WI38 (cell line): ENCODE data around the gene CEP170B.

Source experiments
- H3K4me3 ChIP-seq: 2 replicates; pipeline ENCODE4 v1.5.1; 2011; ENCODE audit warnings: low read depth, mild to moderate bottlenecking, control low read depth, low read length
- TF ChIP-seq, protein P1 (sequence below): IDR thresholded peaks from 2 replicates; pipeline ENCODE4 v1.5.1; 2012; ENCODE audit warnings: low read depth, mild to moderate bottlenecking, control low read depth, low read length

Gene CEP170B

DNA sequence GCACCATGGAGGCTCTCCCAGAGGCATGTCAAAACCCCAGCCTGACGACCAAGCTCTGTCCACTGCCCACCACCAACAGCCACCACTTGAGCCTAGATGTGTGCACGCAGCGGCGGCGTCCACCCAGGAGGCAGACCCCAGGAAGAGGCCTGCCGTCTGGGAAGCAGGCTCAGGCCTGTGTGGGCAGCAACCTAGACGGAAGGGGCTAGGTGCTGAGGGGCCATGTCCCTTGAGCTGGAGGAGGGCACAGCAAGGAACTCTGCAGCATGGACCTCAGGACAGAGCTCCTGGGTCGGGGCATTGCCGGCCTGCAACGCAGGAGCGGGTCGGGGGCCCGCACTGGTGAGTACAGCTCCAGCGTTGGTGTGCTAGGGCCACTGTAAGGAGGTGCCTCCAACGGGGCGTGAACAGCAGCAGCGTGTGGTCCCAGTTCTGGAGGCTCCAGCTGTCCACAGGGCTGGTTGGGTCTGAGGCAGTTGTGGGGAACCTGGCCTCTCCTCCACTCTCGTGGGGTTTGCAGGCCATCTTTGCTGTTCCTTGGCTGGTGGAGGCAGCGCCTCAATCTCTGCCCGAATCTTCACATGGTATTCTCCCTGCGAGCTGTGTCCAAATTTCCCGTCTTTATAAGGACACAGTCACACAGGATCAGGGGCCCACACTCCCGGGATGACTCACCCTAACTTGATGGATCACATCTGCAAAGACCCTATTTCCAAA lies 43.7 kb upstream of the CEP170B start:
- TF ChIP-seq, protein P1, sequence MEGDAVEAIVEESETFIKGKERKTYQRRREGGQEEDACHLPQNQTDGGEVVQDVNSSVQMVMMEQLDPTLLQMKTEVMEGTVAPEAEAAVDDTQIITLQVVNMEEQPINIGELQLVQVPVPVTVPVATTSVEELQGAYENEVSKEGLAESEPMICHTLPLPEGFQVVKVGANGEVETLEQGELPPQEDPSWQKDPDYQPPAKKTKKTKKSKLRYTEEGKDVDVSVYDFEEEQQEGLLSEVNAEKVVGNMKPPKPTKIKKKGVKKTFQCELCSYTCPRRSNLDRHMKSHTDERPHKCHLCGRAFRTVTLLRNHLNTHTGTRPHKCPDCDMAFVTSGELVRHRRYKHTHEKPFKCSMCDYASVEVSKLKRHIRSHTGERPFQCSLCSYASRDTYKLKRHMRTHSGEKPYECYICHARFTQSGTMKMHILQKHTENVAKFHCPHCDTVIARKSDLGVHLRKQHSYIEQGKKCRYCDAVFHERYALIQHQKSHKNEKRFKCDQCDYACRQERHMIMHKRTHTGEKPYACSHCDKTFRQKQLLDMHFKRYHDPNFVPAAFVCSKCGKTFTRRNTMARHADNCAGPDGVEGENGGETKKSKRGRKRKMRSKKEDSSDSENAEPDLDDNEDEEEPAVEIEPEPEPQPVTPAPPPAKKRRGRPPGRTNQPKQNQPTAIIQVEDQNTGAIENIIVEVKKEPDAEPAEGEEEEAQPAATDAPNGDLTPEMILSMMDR, result no peak
- H3K4me3 ChIP-seq, result no peak overlapping the region

DNA sequence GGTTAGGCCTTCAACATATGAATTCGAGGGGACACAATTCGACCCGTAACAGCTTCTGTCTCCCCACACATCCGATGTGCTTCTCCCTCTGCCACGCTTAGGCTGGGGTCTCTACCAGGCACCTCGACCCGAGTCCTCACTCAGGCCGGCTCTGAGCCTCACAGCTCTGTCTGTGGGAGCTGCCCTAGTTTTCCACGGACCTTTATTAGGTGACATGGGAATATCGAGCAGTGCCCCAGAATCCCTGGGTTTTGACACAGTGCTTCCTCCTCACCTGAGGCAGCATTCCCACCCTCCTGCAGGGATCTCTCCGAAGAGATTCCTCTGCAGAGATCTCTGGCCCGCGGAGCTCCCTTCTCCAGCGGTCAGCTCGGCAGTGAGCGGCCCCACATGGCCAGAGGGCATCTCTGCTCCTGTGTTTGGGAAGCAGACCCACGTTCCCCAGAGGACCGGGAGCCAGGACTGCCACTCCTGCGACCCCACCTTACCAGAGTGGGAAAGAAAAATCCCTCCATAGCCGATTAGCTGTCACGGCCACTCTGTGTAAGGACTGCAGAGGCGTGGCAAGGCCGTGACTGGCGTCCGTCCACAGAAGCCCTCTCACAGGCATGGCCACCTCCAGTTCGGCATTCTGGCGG lies 43.0 kb upstream of the CEP170B start:
- H3K4me3 ChIP-seq, result no peak overlapping the region
- TF ChIP-seq, protein P1, result no peak

- H3K4me3 ChIP-seq, result no peak overlapping the region
- TF ChIP-seq, protein P1, result no peak
These were observed 42.0 kb upstream of the CEP170B start for GRCh38 chr14:104822821-104823615.

DNA sequence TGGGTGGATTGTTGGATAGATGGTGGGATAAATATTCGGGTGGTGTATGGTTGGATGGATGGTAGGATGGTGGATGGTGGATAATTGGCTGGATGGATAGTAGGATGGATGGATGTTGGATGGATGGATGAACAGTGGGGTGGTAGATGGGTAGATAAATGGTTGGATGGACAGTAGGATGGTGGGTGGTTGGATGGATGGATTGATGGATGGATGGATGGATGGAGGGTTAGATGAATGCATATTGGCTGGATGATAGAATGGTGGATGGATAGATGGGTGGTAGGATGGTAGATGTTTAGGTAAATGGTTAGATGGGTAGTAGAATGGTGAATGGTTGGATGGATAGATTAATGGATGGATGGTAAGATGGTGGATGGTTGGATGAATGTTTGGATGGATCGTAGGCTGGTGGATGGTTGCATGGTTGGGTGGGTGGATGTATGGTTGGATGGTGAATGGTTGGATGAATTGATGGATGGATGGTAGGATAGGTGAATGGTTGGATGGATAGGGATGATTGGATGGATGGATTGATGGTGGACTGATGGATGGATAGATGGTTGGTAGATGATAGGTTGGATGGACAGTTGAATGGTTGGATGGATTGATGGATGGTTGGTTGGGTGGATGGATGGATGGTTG lies 40.6 kb upstream of the CEP170B start:
- H3K4me3 ChIP-seq, result no peak overlapping the region
- TF ChIP-seq, protein P1, result no peak

DNA sequence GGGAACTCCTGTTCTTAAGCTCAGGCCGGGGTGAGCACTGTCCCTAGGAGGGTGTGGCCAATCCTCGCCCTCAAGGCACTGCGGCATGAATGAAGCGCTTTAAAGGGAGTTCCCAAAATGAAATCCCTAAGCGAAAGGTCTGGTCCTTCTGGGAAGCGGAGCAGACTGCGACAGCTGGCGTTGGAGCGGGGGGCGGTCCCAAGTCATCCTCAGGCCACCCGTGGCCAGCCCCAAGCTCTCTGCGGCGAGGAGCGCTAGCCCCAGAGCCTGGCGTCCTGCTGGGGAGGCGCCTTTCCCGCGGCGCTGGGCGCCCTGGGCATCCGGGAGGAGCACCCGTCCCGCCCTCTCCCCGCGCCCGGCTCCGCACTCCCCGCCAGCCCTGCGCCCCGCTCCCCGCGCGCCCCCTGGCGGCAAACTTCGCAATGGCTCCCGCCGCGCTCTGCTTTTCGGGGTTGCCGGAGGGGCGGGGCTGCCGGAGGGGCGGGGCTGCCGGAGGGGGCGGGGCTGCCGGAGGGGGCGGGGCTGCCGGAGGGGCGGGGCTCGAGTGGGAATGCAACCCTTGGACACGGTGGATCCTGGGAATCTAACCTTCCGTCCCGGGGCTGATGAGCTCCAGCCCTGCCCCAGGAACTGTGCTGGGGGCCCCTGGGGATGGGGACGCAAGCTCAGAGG lies 38.7 kb upstream of the CEP170B start:
- TF ChIP-seq, protein P1, result peak; percentile 55
- H3K4me3 ChIP-seq, result peak overlapping the region; percentile 68

GRCh38 chr14:104826861-104827176 lies 38.2 kb upstream of the CEP170B start:
- TF ChIP-seq, protein P1, result no peak
- peak overlapping the region; percentile 35; the same call in 1 of the 2 replicates for H3K4me3 ChIP-seq
